Osteocyte (in vitro differentiated cells): ENCODE data around the gene NAT16. TPM values are rescaled to one million over a fixed set of nuclear protein-coding genes. Genes with fewer than 3 reads are reported as not detected.

Experiments
- DNase-seq: peaks from one replicate; pipeline ENCODE4 v3.0.0; 2021; ENCODE audit warnings: mixed read lengths; ENCODE audit not compliant: unreplicated experiment; ENCODE audit errors: extremely low spot score
- H3K27ac Mint-ChIP-seq: one replicate; pipeline ENCODE4 v1.8.0; 2021; ENCODE audit warnings: mild to moderate bottlenecking, mixed read lengths; ENCODE audit not compliant: unreplicated experiment
- H3K27me3 Mint-ChIP-seq: one replicate; pipeline ENCODE4 v1.8.0; 2021; ENCODE audit warnings: mixed read lengths; ENCODE audit not compliant: unreplicated experiment
- H3K36me3 Mint-ChIP-seq: one replicate; pipeline ENCODE4 v1.8.0; 2021; ENCODE audit warnings: mixed read lengths; ENCODE audit not compliant: unreplicated experiment
- H3K4me1 Mint-ChIP-seq: one replicate; pipeline ENCODE4 v1.8.0; 2021; ENCODE audit warnings: mixed read lengths; ENCODE audit not compliant: unreplicated experiment
- H3K4me3 Mint-ChIP-seq: one replicate; pipeline ENCODE4 v1.8.0; 2021; ENCODE audit warnings: mild to moderate bottlenecking, moderate library complexity, mixed read lengths; ENCODE audit not compliant: unreplicated experiment
- H3K9me3 Mint-ChIP-seq: one replicate; pipeline ENCODE4 v1.8.0; 2021; ENCODE audit warnings: mixed read lengths; ENCODE audit not compliant: unreplicated experiment
- CTCF ChIP-seq: fragments of 200-600 bp; sonication (generic); IDR thresholded peaks from 2 replicates; pipeline ENCODE4 v1.5.0; 2021; ENCODE audit warnings: antibody characterized with exemption, mild to moderate bottlenecking, moderate library complexity
- total RNA-seq: library from RNA; stranded (reverse); gene quantifications from 2 replicates; pipeline ENCODE4 v1.2.1, GENCODE V29; 2021

The NAT16 gene
- total RNA-seq, 1 donor from 2014 or later, result 0.16 TPM

GRCh38 chr7:101174322-101174854 lies 5.7 kb downstream of the NAT16 start:
- Mint-ChIP-seq H3K27ac (no peak overlapping the region), H3K4me3 (peak overlapping the region; percentile 38), H3K36me3 (no peaks in the 10 kb centered on the region), H3K27me3 (peaks cover 78% of the 10 kb centered on the region), H3K4me1 (peaks cover 38% of the 10 kb centered on the region), H3K9me3 (no peaks in the 10 kb centered on the region)
- TF ChIP-seq CTCF, result no peak
- no peak for DNase-seq

GRCh38 chr7:101173752-101174244 lies 6.3 kb downstream of the NAT16 start:
- TF ChIP-seq CTCF, result no peak
- Mint-ChIP-seq H3K9me3 (no peaks in the 10 kb centered on the region), H3K27me3 (peaks cover 79% of the 10 kb centered on the region), H3K27ac (no peak overlapping the region), H3K36me3 (no peaks in the 10 kb centered on the region), H3K4me1 (peaks cover 35% of the 10 kb centered on the region), H3K4me3 (peak overlapping the region; percentile 38)
- DNase-seq, result no peak

DNA sequence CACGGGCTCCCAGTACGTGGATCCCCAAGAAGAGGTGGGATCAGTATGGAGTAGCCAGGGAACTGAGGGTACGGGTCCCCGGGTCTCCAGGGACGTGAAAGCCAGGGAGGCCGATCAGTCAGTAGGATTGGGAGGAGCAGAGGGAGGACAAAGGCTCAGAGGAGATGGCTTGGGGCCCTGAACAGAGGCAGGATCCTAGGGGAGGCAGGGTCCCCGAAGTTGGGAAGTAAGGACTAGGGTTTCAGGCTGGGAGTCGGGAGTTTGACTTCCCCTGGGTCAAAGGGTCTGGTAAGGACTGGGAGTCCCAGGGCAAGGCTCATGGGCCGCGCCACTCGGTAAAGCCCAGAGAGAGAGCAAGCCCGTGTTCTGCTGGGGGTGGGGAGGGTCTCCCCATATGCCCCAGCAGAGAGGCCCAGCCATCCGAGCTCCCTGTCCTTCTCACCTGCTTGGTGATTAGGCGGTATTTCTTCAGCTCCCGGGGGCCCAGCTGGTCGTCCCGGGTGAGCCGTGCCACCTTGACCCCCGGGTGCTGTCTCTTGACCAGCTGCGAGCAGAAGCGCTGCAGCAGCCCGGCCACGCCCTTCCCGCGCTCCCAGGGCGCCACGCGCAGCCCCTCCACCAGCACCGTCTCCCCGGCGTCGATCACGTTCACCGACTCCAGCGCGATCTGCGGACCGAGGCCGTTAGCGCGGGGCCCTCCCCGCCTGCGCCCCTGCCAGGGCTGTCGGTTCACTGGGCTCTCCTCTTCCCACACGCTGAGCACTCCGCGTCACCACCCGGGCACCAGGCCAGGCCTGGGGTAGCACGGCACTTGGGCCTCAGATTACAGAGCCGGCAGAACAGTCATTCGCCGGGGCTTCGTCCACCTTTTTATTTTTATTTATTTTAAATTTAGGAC lies 7.0 kb downstream of the NAT16 start:
- Mint-ChIP-seq H3K9me3 (no peaks in the 10 kb centered on the region), H3K27ac (no peak overlapping the region), H3K36me3 (no peaks in the 10 kb centered on the region), H3K4me1 (peaks cover 38% of the 10 kb centered on the region), H3K4me3 (peak overlapping the region; percentile 60), H3K27me3 (peaks cover 81% of the 10 kb centered on the region)
- no peak for TF ChIP-seq CTCF
- peak; percentile 92 for DNase-seq

DNA sequence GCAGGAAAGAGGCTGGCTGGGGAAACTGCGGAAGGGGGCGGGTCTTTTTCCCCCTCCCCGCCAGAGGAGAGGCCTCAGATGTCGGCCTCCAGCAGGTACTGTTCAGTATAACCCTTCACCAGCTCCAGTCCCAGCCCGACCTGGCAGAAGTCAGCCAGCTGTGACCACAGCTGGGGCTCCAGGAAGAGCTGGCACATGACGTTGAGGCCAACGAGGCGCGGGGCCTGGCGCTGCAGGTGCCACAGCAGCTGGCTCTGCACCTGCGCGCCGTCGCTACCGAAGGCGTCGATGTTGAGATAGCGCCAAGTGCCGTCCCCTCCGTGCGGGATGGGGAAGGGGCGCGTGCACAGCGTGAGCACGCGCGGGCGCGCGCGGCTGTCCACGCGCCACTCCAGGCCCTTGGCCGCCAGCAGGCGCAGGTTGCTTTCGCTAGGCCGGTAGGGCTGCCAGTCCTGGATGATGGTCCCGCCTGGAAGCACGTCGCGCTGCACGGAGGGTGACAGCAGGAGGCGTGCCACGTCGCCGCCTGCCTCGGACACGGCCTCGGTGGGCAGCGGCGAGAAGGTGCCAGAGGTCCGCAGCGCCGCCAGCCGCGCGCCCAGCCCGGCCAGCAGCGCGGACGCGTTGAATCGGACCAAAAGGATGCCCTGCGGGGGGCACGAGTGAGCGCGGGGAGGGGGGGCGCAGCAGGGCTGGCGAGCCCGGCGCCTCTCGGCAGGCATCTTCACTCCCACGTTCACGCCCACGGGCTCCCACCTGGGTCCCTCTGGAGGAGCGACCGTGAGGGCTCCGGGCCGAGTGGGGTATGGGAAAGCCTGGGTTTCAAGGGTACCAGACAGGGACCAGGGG lies 7.9 kb downstream of the NAT16 start:
- Mint-ChIP-seq H3K27ac (no peak overlapping the region), H3K4me3 (peak overlapping the region; percentile 60), H3K27me3 (peaks cover 81% of the 10 kb centered on the region), H3K36me3 (no peaks in the 10 kb centered on the region), H3K9me3 (no peaks in the 10 kb centered on the region), H3K4me1 (peaks cover 38% of the 10 kb centered on the region)
- no peak for DNase-seq
- no peak for TF ChIP-seq CTCF
